Smooth muscle cell (in vitro differentiated cells): Measurements from ENCODE around the gene GAPT. TPM values are rescaled to one million over a fixed set of nuclear protein-coding genes. Genes with fewer than 3 reads are reported as not detected.

Source experiments
- DNase-seq: peaks from one replicate; lab custom pipeline; 2025; ENCODE audit not compliant: unreplicated experiment; lab: John Stamatoyannopoulos, UW
- H2AFZ ChIP-seq: fragments of 200-600 bp; sonication (generic); 2 replicates; pipeline ENCODE4 v1.6.0; 2016; ENCODE audit warnings: antibody characterized with exemption, low read depth, mild to moderate bottlenecking
- H3F3A ChIP-seq: fragments of 200-600 bp; sonication (generic); 2 replicates; pipeline ENCODE4 v1.6.0; 2017; ENCODE audit warnings: antibody characterized with exemption, low read depth
- H3K27ac ChIP-seq: fragments of 200-600 bp; sonication (generic); 2 replicates; pipeline ENCODE4 v1.5.1; 2016; ENCODE audit warnings: low read depth, mild to moderate bottlenecking
- H3K27me3 ChIP-seq: fragments of 200-600 bp; sonication (generic); 2 replicates; pipeline ENCODE4 v1.6.1; 2016; ENCODE audit warnings: low read depth, mild to moderate bottlenecking
- H3K36me3 ChIP-seq: fragments of 200-600 bp; sonication (generic); 2 replicates; pipeline ENCODE4 v1.5.1; 2016; ENCODE audit warnings: low read depth
- H3K4me1 ChIP-seq: fragments of 200-600 bp; sonication (generic); 2 replicates; pipeline ENCODE4 v1.5.1; 2016; ENCODE audit warnings: low read depth
- H3K4me2 ChIP-seq: fragments of 200-600 bp; sonication (generic); 2 replicates; pipeline ENCODE4 v1.6.0; 2016; ENCODE audit warnings: mild to moderate bottlenecking
- H3K4me3 ChIP-seq: fragments of 200-600 bp; sonication (generic); 2 replicates; pipeline ENCODE4 v1.5.1; 2016; ENCODE audit warnings: mild to moderate bottlenecking
- H3K79me2 ChIP-seq: fragments of 200-600 bp; sonication (generic); 2 replicates; pipeline ENCODE4 v1.6.0; 2016; ENCODE audit warnings: low read depth, mild to moderate bottlenecking
- H3K9ac ChIP-seq: fragments of 200-600 bp; sonication (generic); 2 replicates; pipeline ENCODE4 v1.6.0; 2016; ENCODE audit warnings: low read depth
- H3K9me3 ChIP-seq: fragments of 200-600 bp; sonication (generic); replicated peaks from 2 replicates; pipeline ENCODE4 v1.5.1; 2016; ENCODE audit warnings: low read depth
- H4K20me1 ChIP-seq: fragments of 200-600 bp; sonication (generic); 2 replicates; pipeline ENCODE4 v1.6.0; 2016; ENCODE audit warnings: low read depth
- CTCF ChIP-seq: fragments of 200-600 bp; sonication (generic); IDR thresholded peaks from 2 replicates; pipeline ENCODE4 v1.5.1; 2017; ENCODE audit warnings: borderline replicate concordance, mild to moderate bottlenecking, antibody characterized with exemption; ENCODE audit not compliant: insufficient read depth, poor library complexity, severe bottlenecking
- WGBS: methylation state at CpG from one replicate; pipeline ENCODE4 v1.1.7; 2016; ENCODE audit warnings: low lambda C conversion rate; 5-methylcytosine and 5-hydroxymethylcytosine counted together
- polyA plus RNA-seq: library from polyadenylated mRNA; unstranded; fragments of >200 nt; fragmentation: Nextera tagmentation; extraction: Ambion mirVana; gene quantifications from 2 replicates; pipeline ENCODE4 v1.2.1, GENCODE V29; 2016
- total RNA-seq: library from RNA; depleted of rRNA; stranded (reverse); fragments of >200 nt; gene quantifications from 2 replicates; pipeline ENCODE4 v1.2.3, GENCODE V29; 2014

The GAPT gene
- total and polyA plus RNA-seq, 2 experiments from 2014 or later: not detected

DNA sequence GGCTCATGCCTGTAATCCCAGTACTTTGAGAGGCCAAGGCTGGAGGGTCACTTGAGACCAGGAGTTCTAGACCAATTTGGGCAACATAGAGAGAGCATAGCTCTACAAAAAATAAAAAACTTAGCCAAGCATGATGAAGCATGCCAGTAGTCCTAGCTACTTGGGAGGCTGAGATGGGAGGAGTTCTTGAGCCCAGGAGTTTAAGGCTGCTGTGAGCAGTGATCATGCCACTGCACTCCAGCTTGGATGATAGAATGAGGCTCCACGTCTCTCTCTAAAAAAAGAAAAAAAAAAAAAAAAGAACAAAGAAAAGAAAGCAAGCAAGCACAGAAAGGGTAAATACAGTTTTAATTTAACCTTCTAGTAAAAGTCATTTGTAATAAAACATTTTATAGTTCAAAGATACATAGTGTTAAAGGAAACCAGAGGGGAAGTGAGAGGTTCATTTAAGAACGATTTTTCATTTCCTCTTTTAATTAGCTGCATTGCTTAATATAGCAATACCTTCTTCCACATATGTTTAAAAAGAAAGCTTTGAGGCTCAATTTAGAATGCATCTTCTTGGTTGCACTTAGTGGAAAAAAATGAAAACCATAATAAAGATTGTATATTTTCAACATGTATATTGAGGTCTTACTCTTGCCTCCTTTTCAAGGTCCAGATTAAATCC, 14.9 kb downstream of the GAPT start:
- TF ChIP-seq CTCF: no peak
- Histone ChIP-seq H3F3A (no peaks in the 10 kb centered on the region), H3K4me2 (no peak overlapping the region), H3K4me1 (no peaks in the 10 kb centered on the region), H3K79me2 (no peaks in the 10 kb centered on the region), H3K27ac (no peak overlapping the region), H3K9ac (no peak overlapping the region), H4K20me1 (no peaks in the 10 kb centered on the region), H3K4me3 (no peak overlapping the region), H3K27me3 (no peaks in the 10 kb centered on the region), H3K36me3 (no peaks in the 10 kb centered on the region), H3K9me3 (no peaks in the 10 kb centered on the region), H2AFZ (no peak overlapping the region)
- WGBS: 85% methylated on average over 2 of the region's 2 CpGs
- no peak for DNase-seq

GRCh38 chr5:58507715-58508114, 16.5 kb downstream of the GAPT start:
- Histone ChIP-seq H3K4me1 (no peaks in the 10 kb centered on the region), H3K36me3 (no peaks in the 10 kb centered on the region), H3K9ac (no peak overlapping the region), H3K79me2 (no peaks in the 10 kb centered on the region), H4K20me1 (no peaks in the 10 kb centered on the region), H3K9me3 (no peaks in the 10 kb centered on the region), H3K27me3 (no peaks in the 10 kb centered on the region), H3K4me2 (no peak overlapping the region), H3K4me3 (no peak overlapping the region), H3K27ac (no peak overlapping the region), H2AFZ (no peak overlapping the region), H3F3A (no peaks in the 10 kb centered on the region)
- DNase-seq: no peak
- WGBS: 86% methylated on average over 4 of the region's 4 CpGs
- TF ChIP-seq CTCF: no peak

DNA sequence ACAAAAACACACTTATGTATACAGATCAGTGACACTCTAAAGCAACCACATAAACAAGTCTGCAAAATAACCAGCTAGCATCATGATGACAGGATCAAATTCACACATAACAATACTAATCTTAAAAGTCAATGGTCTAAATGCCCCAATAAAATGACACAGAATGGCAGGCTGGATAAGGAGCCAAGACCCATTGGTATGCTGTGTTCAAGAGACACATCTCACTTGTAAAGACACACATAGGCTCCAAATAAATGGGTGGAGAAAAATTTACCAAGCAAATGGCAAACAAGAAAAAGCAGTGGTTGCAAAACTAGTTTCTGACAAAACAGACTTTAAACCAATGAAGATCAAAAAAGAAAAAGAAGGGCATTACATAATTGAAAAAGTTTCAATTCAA, 26.0 kb downstream of the GAPT start:
- Histone ChIP-seq H3F3A (no peaks in the 10 kb centered on the region), H3K9ac (no peak overlapping the region), H3K27ac (no peak overlapping the region), H3K79me2 (no peaks in the 10 kb centered on the region), H2AFZ (no peak overlapping the region), H3K4me3 (no peak overlapping the region), H3K9me3 (peaks cover 7% of the 10 kb centered on the region), H3K36me3 (no peaks in the 10 kb centered on the region), H3K27me3 (no peaks in the 10 kb centered on the region), H3K4me1 (no peaks in the 10 kb centered on the region), H3K4me2 (no peak overlapping the region), H4K20me1 (no peaks in the 10 kb centered on the region)
- no peak for DNase-seq
- TF ChIP-seq CTCF: no peak

DNA sequence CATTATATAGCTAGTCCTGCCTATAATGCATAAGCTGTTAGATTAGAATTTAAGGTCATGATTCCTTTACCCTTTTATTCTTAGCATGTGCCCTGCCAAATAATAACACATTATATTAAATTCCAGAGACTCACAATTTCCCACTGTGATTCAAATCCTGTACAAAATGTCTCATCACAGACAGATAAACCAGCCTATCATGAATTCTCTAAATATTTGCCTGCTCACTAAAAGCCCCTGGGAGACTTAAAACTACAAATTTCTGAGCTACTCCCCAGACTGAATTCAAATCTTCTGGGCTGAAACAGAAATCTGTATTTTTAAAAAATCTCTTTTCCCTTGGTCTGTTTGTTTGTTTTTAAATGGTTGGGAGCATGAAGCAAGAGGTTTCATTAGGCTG, 32.7 kb downstream of the GAPT start:
- no peak for TF ChIP-seq CTCF
- H3K9ac ChIP-seq: no peak overlapping the region
- H3K9me3 ChIP-seq: no peaks in the 10 kb centered on the region
- no peaks in the 10 kb centered on the region for H3K36me3 ChIP-seq
- no peak overlapping the region for H3K27ac ChIP-seq
- no peaks in the 10 kb centered on the region for H4K20me1 ChIP-seq
- H3K4me2 ChIP-seq: no peak overlapping the region
- H3K4me1 ChIP-seq: no peaks in the 10 kb centered on the region
- H3F3A ChIP-seq: no peaks in the 10 kb centered on the region
- H3K27me3 ChIP-seq: no peaks in the 10 kb centered on the region
- peak overlapping the region; percentile 51 for H2AFZ ChIP-seq
- no peak for DNase-seq
- no peaks in the 10 kb centered on the region for H3K79me2 ChIP-seq
- no peak overlapping the region for H3K4me3 ChIP-seq
